Hematopoietic multipotent progenitor cell treated with erythropoietin and hydrocortisone succinate and interleukin-3 and kit ligand, for 8 days (in vitro differentiated cells): Measurements from ENCODE around the gene SCART1.
"Not testable (repeated sequence)": the region's sequence is repeated elsewhere in the genome, so short reads cannot be mapped to it uniquely, and the experiment has no call there.

Experiments
- DNase-seq: peaks from one replicate; pipeline ENCODE4 v3.0.0-alpha.2; 2015

SCART1 gene

DNA sequence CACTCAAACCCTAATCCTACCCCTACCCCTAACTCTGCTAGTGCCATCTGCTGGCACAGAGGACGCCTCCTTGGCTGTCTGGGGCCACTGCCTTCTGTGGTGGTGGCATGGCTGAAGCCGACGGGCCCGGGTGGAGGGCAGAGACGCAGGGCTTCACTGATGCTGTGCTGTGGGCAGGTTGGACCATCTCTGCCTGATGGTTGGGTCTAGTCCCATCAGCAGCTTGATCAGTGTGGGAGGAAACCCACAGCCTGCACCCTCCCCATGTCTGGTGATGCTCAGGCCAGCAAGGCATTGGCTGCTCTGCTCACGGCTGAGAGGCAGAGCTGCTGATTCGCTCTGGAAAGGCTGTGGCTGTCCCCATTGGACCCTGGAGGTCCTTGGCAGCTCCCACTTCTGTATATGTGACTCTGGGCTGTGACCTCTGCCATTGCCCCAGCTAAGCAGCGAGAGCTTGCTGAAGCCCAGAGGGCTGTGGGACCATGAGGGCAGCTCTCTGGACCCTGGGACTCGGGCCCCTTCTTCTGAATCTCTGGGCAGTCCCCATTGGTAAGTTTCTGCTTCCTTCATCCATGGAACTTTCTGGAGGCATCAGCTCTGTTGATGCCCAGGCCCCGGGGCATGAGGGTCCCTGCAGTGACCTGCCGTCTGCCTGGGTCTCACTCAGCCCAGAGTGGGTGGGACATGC, at the start of gene SCART1:
Gene SCART1, plus strand, starts transcription at position 430 of the 688 bp plus-strand sequence. Its CDS starts 53 bp downstream, at position 483.
- no peak for DNase-seq

GRCh38 chr10:133405272-133405671, 48.5 kb upstream of the SCART1 start:
- no peak for DNase-seq

GRCh38 chr10:133405844-133406527, 47.8 kb upstream of the SCART1 start:
- DNase-seq, result no peak

DNA sequence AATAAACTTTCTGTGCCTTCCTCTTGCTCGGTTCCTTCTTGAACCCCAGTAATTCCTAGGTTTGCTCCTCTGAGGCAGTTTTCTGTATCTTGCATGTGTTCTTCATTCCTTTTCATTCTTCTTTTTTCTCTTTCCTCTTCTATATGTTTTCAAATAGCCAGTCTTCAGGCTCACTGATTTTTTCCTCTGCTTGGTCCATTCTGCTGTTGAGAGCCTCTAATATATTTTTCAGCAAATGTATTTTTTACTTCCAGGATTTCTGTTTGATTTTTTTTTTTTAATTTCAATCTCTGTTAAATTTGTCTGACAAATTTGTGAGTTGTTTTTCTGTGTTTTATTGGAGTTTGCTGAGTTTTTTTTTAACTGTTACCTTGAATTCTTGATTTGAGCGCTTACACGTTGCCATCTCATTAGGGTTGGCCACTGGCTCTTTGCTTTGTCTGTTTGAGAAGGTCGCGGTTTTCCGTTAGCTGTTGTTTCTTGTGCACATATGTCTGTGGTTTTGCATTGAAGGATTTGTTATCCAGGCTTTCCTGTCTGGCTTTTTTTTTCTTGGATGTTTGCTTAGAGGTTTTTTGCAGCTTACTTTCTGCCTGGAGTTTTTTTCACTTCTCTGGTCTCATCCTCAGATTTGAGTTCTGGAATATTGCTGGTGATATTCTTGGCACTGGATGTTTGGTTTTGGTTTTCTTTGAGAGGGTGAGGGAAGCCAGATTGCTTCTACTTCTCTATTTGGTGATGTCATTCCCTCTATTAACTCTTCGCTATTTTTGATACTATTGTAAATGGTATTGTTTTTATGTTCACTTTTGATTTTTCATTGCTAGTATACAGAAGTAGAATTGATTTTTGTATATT, 42.0 kb upstream of the SCART1 start:
- no peak for DNase-seq

DNA sequence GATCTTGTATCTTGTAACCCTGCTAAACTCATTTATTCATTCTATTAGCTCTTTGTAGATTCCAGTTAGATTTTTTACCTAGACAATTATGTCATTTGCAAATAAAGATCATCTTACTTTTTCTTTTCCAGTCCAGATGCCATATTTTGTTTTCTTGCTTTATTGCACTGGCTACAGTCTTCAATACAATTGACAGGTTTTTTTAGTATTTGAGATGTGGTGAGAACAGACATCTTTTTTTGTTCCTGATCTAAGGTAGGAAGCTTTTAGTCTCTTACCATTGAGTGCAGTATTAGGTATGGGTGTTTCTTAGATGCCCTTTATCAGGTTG, 41.4 kb upstream of the SCART1 start:
- no peak for DNase-seq

GRCh38 chr10:133414401-133414800, 39.3 kb upstream of the SCART1 start:
- DNase-seq, result not testable (repeated sequence)

DNA sequence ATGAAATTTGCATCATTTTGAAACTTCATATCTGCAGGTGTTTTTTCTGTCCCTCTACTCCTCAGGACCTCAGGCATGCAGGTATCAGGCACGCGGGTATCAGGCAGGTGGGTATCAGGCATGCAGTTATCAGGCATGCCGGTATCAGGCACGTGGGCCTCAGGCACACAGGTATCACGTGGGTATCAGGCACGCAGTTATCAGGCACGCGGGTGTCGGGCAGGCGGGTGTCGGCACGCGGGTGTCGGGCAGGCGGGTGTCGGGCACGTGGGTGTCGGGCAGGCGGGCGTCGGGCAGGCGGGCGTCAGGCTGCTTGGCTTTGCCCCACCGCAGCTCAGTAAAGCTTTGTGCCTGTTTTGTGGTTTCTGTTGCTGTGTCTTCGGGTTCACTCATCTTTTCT, 38.0 kb upstream of the SCART1 start:
- DNase-seq, result no peak

GRCh38 chr10:133418289-133418993, 35.3 kb upstream of the SCART1 start:
- DNase-seq, result no peak

GRCh38 chr10:133419211-133419950, 34.4 kb upstream of the SCART1 start:
- no peak for DNase-seq

- no peak for DNase-seq
These were observed 33.7 kb upstream of the SCART1 start for GRCh38 chr10:133420028-133420427.

DNA sequence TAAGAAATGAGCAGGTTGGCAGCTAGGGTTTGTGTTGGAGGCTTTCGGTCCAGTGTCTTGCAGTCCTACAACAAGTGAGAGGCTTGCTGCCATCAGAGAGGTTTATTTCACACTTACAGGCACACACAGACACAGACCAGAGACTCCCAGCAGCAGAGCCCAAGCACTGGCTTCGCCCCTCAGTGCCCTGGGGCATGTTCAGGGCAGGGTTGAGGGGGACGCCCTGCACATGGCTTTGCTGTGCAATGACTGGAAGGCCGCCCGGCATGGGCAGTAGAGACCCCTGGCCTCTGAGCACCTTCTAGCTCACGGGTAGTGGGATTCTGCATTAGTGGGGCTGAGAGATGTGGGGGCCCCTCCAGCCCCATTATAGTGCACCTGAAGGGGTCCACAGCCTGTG, 33.2 kb upstream of the SCART1 start:
- DNase-seq, result no peak

DNA sequence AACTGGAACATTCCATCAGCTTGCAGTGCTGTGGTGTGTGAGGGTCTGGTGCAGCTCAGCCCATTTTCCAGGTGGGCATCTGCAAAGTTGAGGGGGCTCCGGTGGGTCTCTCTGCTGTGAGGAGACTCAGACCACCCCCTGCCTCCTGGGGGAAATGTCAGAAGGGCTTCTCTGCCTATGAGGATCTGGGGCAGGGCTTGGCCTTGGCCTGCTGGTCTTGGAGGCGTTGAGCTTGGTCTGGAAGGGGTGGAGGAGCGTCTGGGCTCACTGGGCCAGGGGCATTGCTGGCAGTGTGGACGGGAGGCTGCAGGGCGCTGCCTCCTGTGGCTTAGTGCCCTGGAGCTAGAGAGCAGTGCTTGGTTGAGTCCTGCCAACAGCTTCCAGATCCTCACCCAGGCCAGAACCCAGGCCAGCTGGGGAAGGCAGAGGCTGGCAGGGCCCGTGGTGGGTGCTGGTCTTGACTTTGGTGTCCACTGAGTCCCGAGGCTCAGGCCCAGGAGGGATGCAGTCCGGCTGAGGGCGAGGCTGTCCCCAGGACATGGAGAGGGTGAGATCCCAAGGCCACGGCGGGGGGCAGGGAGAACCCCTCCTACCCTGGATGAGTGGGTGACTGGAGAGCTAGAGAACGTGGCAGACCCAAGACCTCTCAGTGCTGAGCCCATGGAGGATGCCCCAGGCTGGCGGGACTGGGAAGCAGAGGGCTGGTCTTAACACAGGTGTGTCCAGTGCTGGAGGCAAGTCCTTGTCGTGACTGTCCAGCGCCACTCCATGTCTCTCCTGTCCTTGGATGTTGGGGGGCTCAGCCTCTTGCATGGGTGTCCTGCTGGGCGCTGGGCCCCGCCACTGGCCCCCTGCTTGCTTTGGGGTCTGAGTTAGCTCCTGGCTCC, 32.2 kb upstream of the SCART1 start:
- no peak for DNase-seq

GRCh38 chr10:133422223-133422806, 31.4 kb upstream of the SCART1 start:
- no peak for DNase-seq

DNA sequence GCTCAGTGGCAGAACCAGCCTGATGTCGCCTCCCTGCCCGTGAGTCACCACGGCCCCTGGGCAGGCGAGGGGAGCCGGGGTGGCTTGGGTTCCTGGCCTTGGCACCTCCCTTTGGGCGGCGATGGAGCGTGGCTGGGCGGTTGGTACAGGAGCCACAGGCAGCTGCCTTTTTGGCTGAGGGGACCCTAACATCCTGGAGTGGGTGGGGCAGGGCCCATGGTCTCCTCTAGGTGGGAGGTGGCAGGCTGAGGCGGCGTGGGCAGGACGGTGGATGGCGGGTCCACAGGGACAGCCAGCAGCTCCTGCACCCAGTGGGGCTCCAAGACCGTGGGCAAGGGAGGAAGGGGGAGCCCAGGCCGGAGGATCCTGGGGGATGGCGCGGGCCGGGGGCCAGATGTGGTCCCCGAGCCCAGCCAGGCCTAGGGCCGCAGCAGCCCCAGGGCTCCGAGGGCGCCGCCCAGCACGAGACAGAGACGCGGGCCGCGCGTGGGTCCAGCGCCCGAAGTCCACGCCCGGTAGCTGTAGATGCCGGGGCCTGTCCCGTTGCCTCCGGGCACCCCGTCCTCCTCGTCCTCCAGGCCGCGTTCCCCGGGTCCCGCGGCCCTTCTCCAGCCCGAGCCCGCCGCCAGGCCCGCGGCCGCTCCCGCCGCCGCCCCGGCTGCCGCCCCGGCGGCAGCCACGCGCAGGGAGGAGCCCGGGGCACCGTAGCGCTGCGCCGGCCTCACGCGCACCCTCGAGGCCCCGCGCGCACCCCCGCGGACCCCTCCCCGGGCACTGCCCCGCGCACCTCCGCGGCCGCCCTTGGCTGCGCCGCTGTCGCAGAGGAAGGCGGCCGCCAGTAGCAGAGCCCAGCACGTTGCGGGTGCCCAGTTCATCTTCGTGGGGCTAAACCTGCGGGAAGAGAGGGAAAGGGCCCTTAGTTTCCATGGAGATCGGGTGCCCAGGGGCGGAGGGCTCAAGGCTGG, 30.7 kb upstream of the SCART1 start:
- DNase-seq, result no peak

DNA sequence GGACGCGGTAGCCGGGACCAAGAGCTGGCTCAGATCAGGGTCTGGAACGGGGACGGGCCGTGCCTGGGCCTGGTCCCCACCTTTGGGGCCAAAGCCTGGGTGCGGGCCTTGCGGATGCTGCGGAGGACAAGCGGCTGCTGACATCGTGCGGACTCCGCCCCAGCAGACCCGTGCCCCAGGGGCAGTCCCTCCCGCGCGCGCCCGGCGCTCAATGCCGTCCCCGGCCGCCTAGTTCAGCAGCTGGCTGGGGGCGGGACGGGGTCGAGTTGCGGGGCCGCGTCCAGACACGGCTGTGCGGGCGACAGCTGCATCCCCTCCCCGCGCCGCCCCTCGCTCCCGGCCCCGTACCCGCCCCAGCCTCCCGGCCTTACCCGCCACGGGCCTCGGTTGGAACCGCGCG, 29.6 kb upstream of the SCART1 start:
- not testable (repeated sequence) for DNase-seq

DNA sequence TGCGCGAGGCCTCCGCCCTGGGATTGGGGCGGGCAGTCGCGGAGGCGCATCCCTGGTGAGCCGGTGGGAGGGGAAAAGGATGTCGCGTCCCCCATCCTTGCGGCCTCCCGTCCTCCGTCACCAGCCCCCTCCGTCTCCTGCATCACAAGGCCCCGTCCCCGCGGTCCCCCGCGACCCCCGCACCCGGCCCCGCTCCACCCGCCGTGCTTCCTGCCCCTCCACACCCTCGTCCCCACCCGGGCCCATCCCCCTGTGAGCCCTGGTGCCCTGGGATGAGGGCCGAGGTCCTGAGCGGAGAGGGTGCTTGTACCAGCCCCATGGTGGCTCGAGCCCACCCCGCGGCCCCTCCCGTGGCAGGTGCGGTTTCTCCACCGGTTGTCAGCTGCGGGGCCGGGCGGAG, 29.1 kb upstream of the SCART1 start, which contains the start of gene SPRN:
Gene SPRN, minus strand, starts transcription at position 25 of the 400 bp plus-strand sequence. CDS start 944 bp downstream, outside the sequence.
- not testable (repeated sequence) for DNase-seq

GRCh38 chr10:133429571-133429970, 24.2 kb upstream of the SCART1 start:
- DNase-seq, result not testable (repeated sequence)

DNA sequence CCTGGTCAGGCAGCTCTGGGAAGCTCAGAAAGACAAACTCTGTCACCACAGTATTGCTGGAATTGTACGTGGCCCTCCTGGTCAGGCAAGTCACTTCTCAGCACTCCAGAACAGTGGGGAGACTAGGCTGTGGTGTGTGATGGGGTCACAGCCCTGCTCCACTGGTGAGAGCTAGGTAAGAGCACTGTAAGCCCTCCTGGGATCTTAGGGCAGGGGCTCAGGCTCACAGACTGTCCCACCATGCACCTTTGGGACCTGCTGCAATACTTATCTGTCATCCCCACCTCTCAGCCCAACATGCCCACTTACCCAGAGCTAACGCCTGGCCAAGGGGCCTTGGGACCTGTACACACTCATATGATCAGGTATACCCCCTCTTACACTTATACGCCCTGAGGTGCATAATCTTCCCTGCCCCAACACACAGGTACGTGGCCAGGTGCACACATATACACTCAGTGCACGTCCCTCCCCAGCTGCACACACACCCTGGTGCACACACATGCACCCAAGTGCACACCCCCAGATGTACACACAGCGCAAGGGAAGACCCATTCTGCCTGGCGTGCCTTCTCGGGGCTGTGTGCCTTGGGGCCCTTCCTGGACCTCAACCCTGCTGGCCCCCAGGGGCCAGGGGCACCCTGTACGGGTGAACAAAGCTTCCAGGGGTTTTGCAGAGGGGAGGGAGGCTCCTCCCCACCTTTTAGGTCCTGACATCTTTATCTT, 21.7 kb upstream of the SCART1 start:
- DNase-seq, result not testable (repeated sequence)

GRCh38 chr10:133432789-133433188, 21.0 kb upstream of the SCART1 start:
- DNase-seq, result not testable (repeated sequence)
